SK-N-SH treated with all-trans-retinoic acid at 6 μM for 48 hours (cell line): ENCODE measurements around the gene SLC29A3.

Experiments used
- ATAC-seq: fragments of 200-7000 bp; cut with Tn5 transposase; 3 replicates; pipeline ENCODE4 v1.9.1; 2020; ENCODE audit warnings: mild to moderate bottlenecking, moderate library complexity
- ARNTL ChIP-seq: fragments of 450-650 bp; formaldehyde crosslinking; IDR thresholded peaks from 2 replicates; pipeline ENCODE4 v1.5.0; 2020; ENCODE audit warnings: low read depth, mild to moderate bottlenecking, moderate library complexity, borderline replicate concordance
- CREB5 ChIP-seq: fragments of 250-450 bp; sonication (Bioruptor Pico); IDR thresholded peaks from 2 replicates; pipeline ENCODE4 v1.5.1; 2020; ENCODE audit warnings: low read depth, mild to moderate bottlenecking, moderate library complexity
- CSDC2 ChIP-seq: fragments of 250-450 bp; sonication (Bioruptor Pico); IDR thresholded peaks from 2 replicates; pipeline ENCODE4 v1.5.0; 2020; ENCODE audit warnings: mild to moderate bottlenecking, moderate library complexity
- CSRNP3 ChIP-seq: fragments of 250-450 bp; sonication (Bioruptor Pico); IDR thresholded peaks from 2 replicates; pipeline ENCODE4 v1.5.1; 2021; ENCODE audit warnings: mild to moderate bottlenecking, moderate library complexity
- ESRRG ChIP-seq: fragments of 250-450 bp; sonication (Bioruptor Pico); IDR thresholded peaks from 2 replicates; pipeline ENCODE4 v1.6.1; 2021; ENCODE audit warnings: mild to moderate bottlenecking
- GLIS3 ChIP-seq: fragments of 250-450 bp; sonication (Bioruptor Pico); IDR thresholded peaks from 2 replicates; pipeline ENCODE4 v1.5.0; 2020; ENCODE audit warnings: mild to moderate bottlenecking, moderate library complexity
- ISL1 ChIP-seq: fragments of 250-450 bp; sonication (Bioruptor Pico); IDR thresholded peaks from 2 replicates; pipeline ENCODE4 v2.1.2; 2022; ENCODE audit warnings: mild to moderate bottlenecking, moderate library complexity
- OSR1 ChIP-seq: fragments of 250-450 bp; sonication (Bioruptor Pico); IDR thresholded peaks from 2 replicates; pipeline ENCODE4 v1.8.0; 2022; ENCODE audit warnings: moderate library complexity, mild to moderate bottlenecking, inconsistent platforms
- PATZ1 ChIP-seq: fragments of 250-450 bp; sonication (Bioruptor Pico); IDR thresholded peaks from 2 replicates; pipeline ENCODE4 v1.8.0; 2020; ENCODE audit warnings: mild to moderate bottlenecking, moderate library complexity, borderline replicate concordance
- POU6F1 ChIP-seq: fragments of 250-450 bp; sonication (Bioruptor Pico); IDR thresholded peaks from 2 replicates; pipeline ENCODE4 v1.8.0; 2021; ENCODE audit warnings: low read depth, mild to moderate bottlenecking, moderate library complexity, borderline replicate concordance
- PPARA ChIP-seq: fragments of 250-450 bp; sonication (Bioruptor Pico); IDR thresholded peaks from 2 replicates; pipeline ENCODE4 v1.5.0; 2020; ENCODE audit warnings: mild to moderate bottlenecking, borderline replicate concordance
- RARB ChIP-seq: fragments of 250-450 bp; sonication (Bioruptor Pico); IDR thresholded peaks from 2 replicates; pipeline ENCODE4 v1.8.0; 2021; ENCODE audit warnings: mild to moderate bottlenecking, moderate library complexity
- TCF4 ChIP-seq: fragments of 250-450 bp; sonication (Bioruptor Pico); IDR thresholded peaks from 2 replicates; pipeline ENCODE4 v1.8.0; 2021; ENCODE audit warnings: mild to moderate bottlenecking, moderate library complexity, borderline replicate concordance
- TOX ChIP-seq: fragments of 250-450 bp; sonication (Bioruptor Pico); IDR thresholded peaks from 2 replicates; pipeline ENCODE4 v1.8.0; 2021; ENCODE audit warnings: mild to moderate bottlenecking, moderate library complexity, borderline replicate concordance
- TSHZ2 ChIP-seq: fragments of 250-450 bp; sonication (Bioruptor Pico); IDR thresholded peaks from 2 replicates; pipeline ENCODE4 v1.5.0; 2020; ENCODE audit warnings: mild to moderate bottlenecking, moderate library complexity
- ZC3H10 ChIP-seq: fragments of 250-450 bp; sonication (Bioruptor Pico); IDR thresholded peaks from 2 replicates; pipeline ENCODE4 v1.5.1; 2021; ENCODE audit warnings: mild to moderate bottlenecking, moderate library complexity
- ZFP3 ChIP-seq: fragments of 250-450 bp; sonication (Bioruptor Pico); IDR thresholded peaks from 2 replicates; pipeline ENCODE4 v1.5.0; 2020; ENCODE audit warnings: mild to moderate bottlenecking, moderate library complexity
- ZNF565 ChIP-seq: fragments of 450-650 bp; formaldehyde crosslinking; conservative IDR thresholded peaks from 2 replicates; pipeline ENCODE4 v1.5.0; 2020; ENCODE audit warnings: low read depth, mild to moderate bottlenecking, moderate library complexity
- ZNF70 ChIP-seq: fragments of 450-650 bp; formaldehyde crosslinking; IDR thresholded peaks from 2 replicates; pipeline ENCODE4 v1.5.0; 2020; ENCODE audit warnings: mild to moderate bottlenecking, moderate library complexity
- ZNF8 ChIP-seq: fragments of 450-650 bp; formaldehyde crosslinking; IDR thresholded peaks from 2 replicates; pipeline ENCODE4 v1.5.0; 2020; ENCODE audit warnings: mild to moderate bottlenecking, moderate library complexity

SLC29A3 gene

GRCh38 chr10:71360735-71361134 lies 41.7 kb downstream of the SLC29A3 start:
- TF ChIP-seq CSRNP3 (CRISPR knock-in tag): no peak
- no peak for TF ChIP-seq TCF4 (CRISPR knock-in tag)
- TF ChIP-seq ARNTL (CRISPR knock-in tag): no peak
- no peak for TF ChIP-seq RARB (CRISPR knock-in tag)
- TF ChIP-seq ZNF8 (CRISPR knock-in tag): no peak
- TF ChIP-seq GLIS3 (CRISPR knock-in tag): no peak
- no peak for TF ChIP-seq PATZ1 (CRISPR knock-in tag)
- no peak for TF ChIP-seq ZC3H10 (CRISPR knock-in tag)
- no peak for TF ChIP-seq POU6F1
- TF ChIP-seq ZFP3 (CRISPR knock-in tag): no peak
- TF ChIP-seq PPARA: no peak
- no peak for TF ChIP-seq ZNF70 (CRISPR knock-in tag)
- TF ChIP-seq ISL1 (CRISPR knock-in tag): no peak
- no peak for TF ChIP-seq CREB5
- no peak for ATAC-seq

- ATAC-seq: no peak
- TF ChIP-seq TSHZ2 (no peak), CREB5 (no peak), OSR1 (no peak), ISL1 (CRISPR knock-in tag) (no peak), TOX (no peak), ARNTL (CRISPR knock-in tag) (no peak), GLIS3 (CRISPR knock-in tag) (no peak), PPARA (no peak), PATZ1 (CRISPR knock-in tag) (no peak), TCF4 (CRISPR knock-in tag) (no peak), RARB (CRISPR knock-in tag) (no peak), ZNF8 (CRISPR knock-in tag) (no peak), ESRRG (CRISPR knock-in tag) (no peak), CSDC2 (CRISPR knock-in tag) (no peak), ZNF565 (no peak)
- TF ChIP-seq, all 23 proteins: peak for 0
Measured at GRCh38 chr10:71361581-71361980, 42.5 kb downstream of the SLC29A3 start.
